Measurements from ENCODE around the gene HOXA1.

DNA sequence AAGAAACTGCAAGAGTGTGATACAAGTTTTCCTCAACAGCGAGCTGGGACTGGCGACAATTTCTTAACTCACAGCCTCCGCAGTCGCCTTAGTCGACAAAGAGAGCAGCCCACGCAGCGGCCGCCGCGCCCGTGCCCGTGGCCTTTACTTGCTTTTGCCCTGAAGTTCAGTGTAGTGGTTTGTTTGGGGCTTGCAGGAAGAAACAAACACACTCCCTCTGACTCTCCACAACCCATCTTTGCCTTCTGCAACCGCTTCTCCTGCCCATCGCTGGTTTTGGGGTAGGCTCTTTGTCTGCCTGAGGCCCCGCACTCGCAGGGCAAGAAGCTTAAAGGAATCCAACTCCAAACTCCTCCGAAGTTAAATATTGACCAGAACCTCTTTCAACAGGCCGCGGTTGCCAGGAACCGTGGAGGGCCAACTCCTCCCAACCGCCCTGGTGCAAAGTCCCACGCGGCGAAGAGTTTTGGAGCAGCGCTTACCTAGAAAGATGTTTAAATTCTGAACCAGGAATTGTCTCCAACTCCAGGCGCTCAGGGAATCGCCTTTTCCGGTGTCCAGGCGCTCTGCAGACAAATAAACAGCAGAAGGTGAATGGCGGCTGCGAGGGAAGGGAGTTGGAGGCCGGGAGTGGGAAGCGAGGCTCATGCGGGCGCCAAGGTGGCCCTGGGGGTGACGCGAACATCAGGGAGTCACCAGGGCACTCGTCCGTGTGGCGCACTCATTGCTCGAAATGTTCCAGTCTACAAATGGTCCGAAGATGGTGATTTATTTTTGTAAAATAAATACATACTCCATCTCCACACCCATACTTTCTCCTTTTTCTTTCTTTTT, 26.5 kb upstream of the HOXA1 start:
- TF ChIP-seq, protein P1, sequence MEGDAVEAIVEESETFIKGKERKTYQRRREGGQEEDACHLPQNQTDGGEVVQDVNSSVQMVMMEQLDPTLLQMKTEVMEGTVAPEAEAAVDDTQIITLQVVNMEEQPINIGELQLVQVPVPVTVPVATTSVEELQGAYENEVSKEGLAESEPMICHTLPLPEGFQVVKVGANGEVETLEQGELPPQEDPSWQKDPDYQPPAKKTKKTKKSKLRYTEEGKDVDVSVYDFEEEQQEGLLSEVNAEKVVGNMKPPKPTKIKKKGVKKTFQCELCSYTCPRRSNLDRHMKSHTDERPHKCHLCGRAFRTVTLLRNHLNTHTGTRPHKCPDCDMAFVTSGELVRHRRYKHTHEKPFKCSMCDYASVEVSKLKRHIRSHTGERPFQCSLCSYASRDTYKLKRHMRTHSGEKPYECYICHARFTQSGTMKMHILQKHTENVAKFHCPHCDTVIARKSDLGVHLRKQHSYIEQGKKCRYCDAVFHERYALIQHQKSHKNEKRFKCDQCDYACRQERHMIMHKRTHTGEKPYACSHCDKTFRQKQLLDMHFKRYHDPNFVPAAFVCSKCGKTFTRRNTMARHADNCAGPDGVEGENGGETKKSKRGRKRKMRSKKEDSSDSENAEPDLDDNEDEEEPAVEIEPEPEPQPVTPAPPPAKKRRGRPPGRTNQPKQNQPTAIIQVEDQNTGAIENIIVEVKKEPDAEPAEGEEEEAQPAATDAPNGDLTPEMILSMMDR (IDR thresholded peaks at IDR 0.05; ENCODE audit: low read depth, low read length): no peak
- TF ChIP-seq MYC (IDR thresholded peaks at IDR 0.05; ENCODE audit: low read depth, low read length) (no peak), POLR2A (IDR thresholded peaks at IDR 0.05; ENCODE audit: extremely low read depth, insufficient read length) (no peak)
- TF ChIP-seq, protein P2, sequence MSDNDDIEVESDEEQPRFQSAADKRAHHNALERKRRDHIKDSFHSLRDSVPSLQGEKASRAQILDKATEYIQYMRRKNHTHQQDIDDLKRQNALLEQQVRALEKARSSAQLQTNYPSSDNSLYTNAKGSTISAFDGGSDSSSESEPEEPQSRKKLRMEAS (IDR thresholded peaks at IDR 0.05; ENCODE audit: low read depth, low read length): no peak
